WTC11 (cell line): ENCODE results near the gene FLNA. TPM values are rescaled to one million over a fixed set of nuclear protein-coding genes. Genes with fewer than 3 reads are reported as not detected.

Source experiments
- ATAC-seq: fragments of 200-7000 bp; cut with Tn5 transposase; 2 replicates; pipeline ENCODE4 v1.10.0; 2021; ENCODE audit warnings: mild to moderate bottlenecking, moderate library complexity
- CTCF ChIA-PET: fragments of 300-600 bp; sonication (Branson Sonifier 250); formaldehyde crosslinking; loops from one replicate; lab custom pipeline; 2021; ENCODE audit warnings: antibody characterized with exemption; lab: Charles Lee
- POLR2A ChIA-PET: fragments of 350-600 bp; sonication (Branson Sonifier 250); formaldehyde crosslinking; loops from one replicate; lab custom pipeline; 2021; ENCODE audit warnings: antibody characterized with exemption; lab: Charles Lee
- DNase-seq: peaks from one replicate; pipeline ENCODE4 v3.0.0; 2021; ENCODE audit warnings: low spot score
- H3K27ac Mint-ChIP-seq: 2 replicates; pipeline ENCODE4 v1.8.0; 2021; ENCODE audit warnings: mixed read lengths
- H3K27me3 Mint-ChIP-seq: 2 replicates; pipeline ENCODE4 v1.8.0; 2021; ENCODE audit warnings: low read depth, mild to moderate bottlenecking, moderate library complexity, mixed read lengths
- H3K36me3 Mint-ChIP-seq: 2 replicates; pipeline ENCODE4 v1.8.0; 2021; ENCODE audit warnings: mixed read lengths
- H3K4me1 Mint-ChIP-seq: 2 replicates; pipeline ENCODE4 v1.8.0; 2022; ENCODE audit warnings: mixed read lengths
- H3K4me3 Mint-ChIP-seq: 2 replicates; pipeline ENCODE4 v1.8.0; 2021; ENCODE audit warnings: mild to moderate bottlenecking, moderate library complexity, mixed read lengths
- H3K9me3 Mint-ChIP-seq: 2 replicates; pipeline ENCODE4 v1.8.0; 2021; ENCODE audit warnings: mixed read lengths
- EMX1 ChIP-seq: fragments of 250-450 bp; sonication (Bioruptor Pico); IDR thresholded peaks from 2 replicates; pipeline ENCODE4 v1.8.0; 2021; ENCODE audit warnings: mild to moderate bottlenecking
- IRF2 ChIP-seq: sonication (generic); formaldehyde crosslinking; IDR thresholded peaks from 2 replicates; pipeline ENCODE4 v1.8.0; 2022; ENCODE audit warnings: low read depth, missing genetic modification reagents, borderline replicate concordance
- NFATC4 ChIP-seq: fragments of 250-450 bp; sonication (Bioruptor Pico); IDR thresholded peaks from 2 replicates; pipeline ENCODE4 v1.9.0; 2021; ENCODE audit warnings: mild to moderate bottlenecking
- NR1H2 ChIP-seq: sonication (generic); formaldehyde crosslinking; IDR thresholded peaks from 2 replicates; pipeline ENCODE4 v1.9.0; 2021; ENCODE audit warnings: mild to moderate bottlenecking, moderate library complexity, missing genetic modification reagents
- PRRX2 ChIP-seq: fragments of 250-450 bp; sonication (Bioruptor Pico); IDR thresholded peaks from 2 replicates; pipeline ENCODE4 v1.8.0; 2021; ENCODE audit warnings: mild to moderate bottlenecking
- SMAD4 ChIP-seq: sonication (generic); formaldehyde crosslinking; IDR thresholded peaks from 2 replicates; pipeline ENCODE4 v1.8.0; 2022; ENCODE audit warnings: mild to moderate bottlenecking, missing genetic modification reagents
- ZBTB21 ChIP-seq: sonication (generic); formaldehyde crosslinking; IDR thresholded peaks from 2 replicates; pipeline ENCODE4 v1.8.1; 2023; ENCODE audit warnings: mild to moderate bottlenecking, missing genetic modification reagents, borderline replicate concordance
- ZNF138 ChIP-seq: sonication (generic); formaldehyde crosslinking; conservative IDR thresholded peaks from 2 replicates; pipeline ENCODE4 v1.8.1; 2022; ENCODE audit warnings: mild to moderate bottlenecking, moderate library complexity, missing genetic modification reagents
- ZNF232 ChIP-seq: sonication (generic); formaldehyde crosslinking; IDR thresholded peaks from 2 replicates; pipeline ENCODE4 v1.8.0; 2022; ENCODE audit warnings: mild to moderate bottlenecking, missing genetic modification reagents
- ZNF416 ChIP-seq: fragments of 250-450 bp; sonication (Bioruptor Pico); IDR thresholded peaks from 2 replicates; pipeline ENCODE4 v1.9.0; 2021; ENCODE audit warnings: mild to moderate bottlenecking, inconsistent platforms
- ZNF671 ChIP-seq: fragments of 250-450 bp; sonication (Bioruptor Pico); IDR thresholded peaks from 2 replicates; pipeline ENCODE4 v1.8.0; 2021; ENCODE audit warnings: mild to moderate bottlenecking
- total RNA-seq: library from RNA; stranded (reverse); gene quantifications from 3 replicates; pipeline ENCODE4 v1.2.3, GENCODE V29; 2021
- TF ChIP-seq, protein P1 (sequence below): sonication (generic); formaldehyde crosslinking; IDR thresholded peaks from 2 replicates; pipeline ENCODE4 v1.8.1; 2023; ENCODE audit warnings: mild to moderate bottlenecking, missing genetic modification reagents, borderline replicate concordance
- TF ChIP-seq, protein P2 (sequence below): fragments of 250-450 bp; sonication (Bioruptor Pico); IDR thresholded peaks from 2 replicates; pipeline ENCODE4 v1.8.0; 2021; ENCODE audit warnings: mild to moderate bottlenecking
- TF ChIP-seq, protein P3 (sequence below): fragments of 250-450 bp; sonication (Bioruptor Pico); conservative IDR thresholded peaks from 2 replicates; pipeline ENCODE4 v1.9.0; 2021; ENCODE audit warnings: mild to moderate bottlenecking
- TF ChIP-seq, protein P4 (sequence below): fragments of 250-450 bp; sonication (Bioruptor Pico); IDR thresholded peaks from 2 replicates; pipeline ENCODE4 v1.9.0; 2021; ENCODE audit warnings: mild to moderate bottlenecking, borderline replicate concordance
- TF ChIP-seq, protein P5 (sequence below): sonication (generic); formaldehyde crosslinking; conservative IDR thresholded peaks from 2 replicates; pipeline ENCODE4 v1.8.1; 2022; ENCODE audit warnings: mild to moderate bottlenecking, missing genetic modification reagents
- TF ChIP-seq, protein P6 (sequence below): fragments of 250-450 bp; sonication (Bioruptor Pico); IDR thresholded peaks from 2 replicates; pipeline ENCODE4 v1.9.0; 2021; ENCODE audit warnings: mild to moderate bottlenecking
- TF ChIP-seq, protein P7 (sequence below): sonication (generic); formaldehyde crosslinking; IDR thresholded peaks from 2 replicates; pipeline ENCODE4 v1.8.0; 2022; ENCODE audit warnings: mild to moderate bottlenecking, missing genetic modification reagents
- TF ChIP-seq, protein P8 (sequence below): sonication (generic); formaldehyde crosslinking; IDR thresholded peaks from 2 replicates; pipeline ENCODE4 v1.8.1; 2022; ENCODE audit warnings: low read depth, missing genetic modification reagents, borderline replicate concordance

FLNA gene
- total RNA-seq, 1 experiment from 2014 or later, result 1,017 TPM

DNA sequence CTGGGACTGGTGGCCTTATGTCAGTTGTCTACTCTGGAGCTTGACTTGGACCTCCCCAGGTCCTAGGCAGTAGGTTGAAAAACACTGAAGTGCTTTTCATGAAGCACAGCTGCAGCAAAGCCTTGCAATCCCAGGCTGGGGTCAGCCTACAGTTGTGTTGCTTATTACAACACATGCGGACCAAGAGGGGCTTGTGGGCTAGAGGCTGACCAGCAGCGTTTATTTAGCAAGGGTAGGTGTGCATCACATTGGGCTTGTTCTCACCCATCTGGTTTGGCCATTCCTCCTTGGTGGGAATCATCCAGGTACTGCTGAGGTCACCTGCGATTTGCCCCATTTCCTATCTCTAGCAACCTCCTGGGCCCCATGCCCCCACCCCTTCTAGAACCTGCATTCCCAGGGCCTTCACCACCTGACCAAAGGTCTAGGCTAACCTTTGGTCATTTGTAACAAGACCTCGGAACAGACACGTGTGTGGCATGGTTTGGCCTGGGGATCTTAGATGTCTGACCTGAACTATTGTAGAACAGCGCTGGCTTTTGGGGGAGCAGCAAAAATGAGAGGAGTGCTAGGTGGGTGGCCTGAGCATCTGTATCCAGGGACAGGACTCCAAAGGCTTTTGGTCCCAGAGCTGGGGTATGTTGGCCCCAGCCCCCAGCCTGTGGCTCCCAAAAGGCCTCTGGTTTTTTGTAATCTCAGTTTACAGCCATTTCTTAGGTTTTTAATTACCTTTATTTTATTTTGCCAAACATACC lies 26.8 kb upstream of the FLNA start:
- peaks cover 25% of the 10 kb centered on the region for H3K36me3 Mint-ChIP-seq
- H3K4me1 Mint-ChIP-seq, result peaks cover 16% of the 10 kb centered on the region
- ATAC-seq (peak; percentile 31), DNase-seq (no peak)
- peak overlapping the region; percentile 36; the same call in 1 of the 2 replicates for H3K27ac Mint-ChIP-seq
- H3K9me3 Mint-ChIP-seq, result no peaks in the 10 kb centered on the region
- ChIA-PET CTCF (interaction anchor here (1.5 kb wide), 1 partner anchor 28 kb away, joined by 3 read pairs; no protein-coding TSS in a partner anchor), POLR2A (interaction anchor here (1.5 kb wide), 1 partner anchor 28 kb away, joined by 3 read pairs; no protein-coding TSS in a partner anchor)
- H3K4me3 Mint-ChIP-seq, result peak overlapping the region; percentile 34; the same call in 1 of the 2 replicates
- H3K27me3 Mint-ChIP-seq, result no peaks in the 10 kb centered on the region
- TF ChIP-seq EMX1 (peak; percentile 96), NR1H2 (CRISPR knock-in tag) (no peak), ZNF416 (CRISPR knock-in tag) (peak; percentile 87), ZNF138 (CRISPR knock-in tag) (no peak), NFATC4 (CRISPR knock-in tag) (peak; percentile 92), ZNF671 (CRISPR knock-in tag) (peak; percentile 94), SMAD4 (CRISPR knock-in tag) (no peak), IRF2 (CRISPR knock-in tag) (no peak), ZBTB21 (CRISPR knock-in tag) (no peak), PRRX2 (CRISPR knock-in tag) (peak; percentile 95), ZNF232 (CRISPR knock-in tag) (0 out of 2 replicates have a peak, but pooled peaks have one; percentile 36)
- TF ChIP-seq, protein P1, sequence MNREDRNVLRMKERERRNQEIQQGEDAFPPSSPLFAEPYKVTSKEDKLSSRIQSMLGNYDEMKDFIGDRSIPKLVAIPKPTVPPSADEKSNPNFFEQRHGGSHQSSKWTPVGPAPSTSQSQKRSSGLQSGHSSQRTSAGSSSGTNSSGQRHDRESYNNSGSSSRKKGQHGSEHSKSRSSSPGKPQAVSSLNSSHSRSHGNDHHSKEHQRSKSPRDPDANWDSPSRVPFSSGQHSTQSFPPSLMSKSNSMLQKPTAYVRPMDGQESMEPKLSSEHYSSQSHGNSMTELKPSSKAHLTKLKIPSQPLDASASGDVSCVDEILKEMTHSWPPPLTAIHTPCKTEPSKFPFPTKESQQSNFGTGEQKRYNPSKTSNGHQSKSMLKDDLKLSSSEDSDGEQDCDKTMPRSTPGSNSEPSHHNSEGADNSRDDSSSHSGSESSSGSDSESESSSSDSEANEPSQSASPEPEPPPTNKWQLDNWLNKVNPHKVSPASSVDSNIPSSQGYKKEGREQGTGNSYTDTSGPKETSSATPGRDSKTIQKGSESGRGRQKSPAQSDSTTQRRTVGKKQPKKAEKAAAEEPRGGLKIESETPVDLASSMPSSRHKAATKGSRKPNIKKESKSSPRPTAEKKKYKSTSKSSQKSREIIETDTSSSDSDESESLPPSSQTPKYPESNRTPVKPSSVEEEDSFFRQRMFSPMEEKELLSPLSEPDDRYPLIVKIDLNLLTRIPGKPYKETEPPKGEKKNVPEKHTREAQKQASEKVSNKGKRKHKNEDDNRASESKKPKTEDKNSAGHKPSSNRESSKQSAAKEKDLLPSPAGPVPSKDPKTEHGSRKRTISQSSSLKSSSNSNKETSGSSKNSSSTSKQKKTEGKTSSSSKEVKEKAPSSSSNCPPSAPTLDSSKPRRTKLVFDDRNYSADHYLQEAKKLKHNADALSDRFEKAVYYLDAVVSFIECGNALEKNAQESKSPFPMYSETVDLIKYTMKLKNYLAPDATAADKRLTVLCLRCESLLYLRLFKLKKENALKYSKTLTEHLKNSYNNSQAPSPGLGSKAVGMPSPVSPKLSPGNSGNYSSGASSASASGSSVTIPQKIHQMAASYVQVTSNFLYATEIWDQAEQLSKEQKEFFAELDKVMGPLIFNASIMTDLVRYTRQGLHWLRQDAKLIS (CRISPR knock-in tag), result no peak
- TF ChIP-seq, protein P2, sequence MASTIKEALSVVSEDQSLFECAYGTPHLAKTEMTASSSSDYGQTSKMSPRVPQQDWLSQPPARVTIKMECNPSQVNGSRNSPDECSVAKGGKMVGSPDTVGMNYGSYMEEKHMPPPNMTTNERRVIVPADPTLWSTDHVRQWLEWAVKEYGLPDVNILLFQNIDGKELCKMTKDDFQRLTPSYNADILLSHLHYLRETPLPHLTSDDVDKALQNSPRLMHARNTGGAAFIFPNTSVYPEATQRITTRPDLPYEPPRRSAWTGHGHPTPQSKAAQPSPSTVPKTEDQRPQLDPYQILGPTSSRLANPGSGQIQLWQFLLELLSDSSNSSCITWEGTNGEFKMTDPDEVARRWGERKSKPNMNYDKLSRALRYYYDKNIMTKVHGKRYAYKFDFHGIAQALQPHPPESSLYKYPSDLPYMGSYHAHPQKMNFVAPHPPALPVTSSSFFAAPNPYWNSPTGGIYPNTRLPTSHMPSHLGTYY, result peak; percentile 91
- TF ChIP-seq, protein P3, sequence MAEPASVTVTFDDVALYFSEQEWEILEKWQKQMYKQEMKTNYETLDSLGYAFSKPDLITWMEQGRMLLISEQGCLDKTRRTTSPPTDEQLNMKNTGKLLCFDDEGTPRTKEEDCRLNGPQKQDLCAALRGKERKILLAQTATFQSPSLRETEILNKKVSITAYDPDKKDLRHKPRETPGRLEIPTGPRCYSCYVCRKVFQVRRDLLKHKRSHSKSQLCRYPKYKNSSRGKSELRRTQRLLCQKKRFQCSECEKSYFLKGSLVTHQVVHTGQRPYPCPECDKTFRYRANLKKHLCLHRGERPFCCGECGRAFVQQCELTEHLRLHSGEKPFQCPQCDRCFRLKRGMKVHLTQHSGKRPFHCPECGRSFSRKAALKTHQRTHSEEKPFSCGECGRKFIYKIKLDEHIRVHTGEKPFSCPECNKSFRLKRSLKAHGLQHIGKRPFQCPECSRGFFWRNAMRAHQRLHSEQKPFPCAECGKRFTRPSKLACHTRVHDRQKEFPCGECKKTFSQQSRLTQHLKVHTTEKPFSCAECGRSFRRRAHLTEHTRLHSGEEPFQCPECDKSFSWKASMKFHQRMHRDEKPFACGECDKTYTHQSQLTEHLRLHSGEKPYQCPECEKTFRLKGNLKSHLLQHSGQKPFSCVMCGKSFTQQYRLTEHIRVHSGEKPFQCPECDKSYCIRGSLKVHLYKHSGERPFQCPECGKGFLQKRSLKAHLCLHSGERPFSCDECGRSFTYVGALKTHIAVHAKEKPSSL (CRISPR knock-in tag), result peak; percentile 94
- TF ChIP-seq, protein P4, sequence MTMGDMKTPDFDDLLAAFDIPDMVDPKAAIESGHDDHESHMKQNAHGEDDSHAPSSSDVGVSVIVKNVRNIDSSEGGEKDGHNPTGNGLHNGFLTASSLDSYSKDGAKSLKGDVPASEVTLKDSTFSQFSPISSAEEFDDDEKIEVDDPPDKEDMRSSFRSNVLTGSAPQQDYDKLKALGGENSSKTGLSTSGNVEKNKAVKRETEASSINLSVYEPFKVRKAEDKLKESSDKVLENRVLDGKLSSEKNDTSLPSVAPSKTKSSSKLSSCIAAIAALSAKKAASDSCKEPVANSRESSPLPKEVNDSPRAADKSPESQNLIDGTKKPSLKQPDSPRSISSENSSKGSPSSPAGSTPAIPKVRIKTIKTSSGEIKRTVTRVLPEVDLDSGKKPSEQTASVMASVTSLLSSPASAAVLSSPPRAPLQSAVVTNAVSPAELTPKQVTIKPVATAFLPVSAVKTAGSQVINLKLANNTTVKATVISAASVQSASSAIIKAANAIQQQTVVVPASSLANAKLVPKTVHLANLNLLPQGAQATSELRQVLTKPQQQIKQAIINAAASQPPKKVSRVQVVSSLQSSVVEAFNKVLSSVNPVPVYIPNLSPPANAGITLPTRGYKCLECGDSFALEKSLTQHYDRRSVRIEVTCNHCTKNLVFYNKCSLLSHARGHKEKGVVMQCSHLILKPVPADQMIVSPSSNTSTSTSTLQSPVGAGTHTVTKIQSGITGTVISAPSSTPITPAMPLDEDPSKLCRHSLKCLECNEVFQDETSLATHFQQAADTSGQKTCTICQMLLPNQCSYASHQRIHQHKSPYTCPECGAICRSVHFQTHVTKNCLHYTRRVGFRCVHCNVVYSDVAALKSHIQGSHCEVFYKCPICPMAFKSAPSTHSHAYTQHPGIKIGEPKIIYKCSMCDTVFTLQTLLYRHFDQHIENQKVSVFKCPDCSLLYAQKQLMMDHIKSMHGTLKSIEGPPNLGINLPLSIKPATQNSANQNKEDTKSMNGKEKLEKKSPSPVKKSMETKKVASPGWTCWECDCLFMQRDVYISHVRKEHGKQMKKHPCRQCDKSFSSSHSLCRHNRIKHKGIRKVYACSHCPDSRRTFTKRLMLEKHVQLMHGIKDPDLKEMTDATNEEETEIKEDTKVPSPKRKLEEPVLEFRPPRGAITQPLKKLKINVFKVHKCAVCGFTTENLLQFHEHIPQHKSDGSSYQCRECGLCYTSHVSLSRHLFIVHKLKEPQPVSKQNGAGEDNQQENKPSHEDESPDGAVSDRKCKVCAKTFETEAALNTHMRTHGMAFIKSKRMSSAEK (CRISPR knock-in tag), result peak; percentile 91
- TF ChIP-seq, protein P5, sequence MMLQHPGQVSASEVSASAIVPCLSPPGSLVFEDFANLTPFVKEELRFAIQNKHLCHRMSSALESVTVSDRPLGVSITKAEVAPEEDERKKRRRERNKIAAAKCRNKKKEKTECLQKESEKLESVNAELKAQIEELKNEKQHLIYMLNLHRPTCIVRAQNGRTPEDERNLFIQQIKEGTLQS (CRISPR knock-in tag), result 0 out of 2 replicates have a peak, but pooled peaks have one; percentile 40
- TF ChIP-seq, protein P6, sequence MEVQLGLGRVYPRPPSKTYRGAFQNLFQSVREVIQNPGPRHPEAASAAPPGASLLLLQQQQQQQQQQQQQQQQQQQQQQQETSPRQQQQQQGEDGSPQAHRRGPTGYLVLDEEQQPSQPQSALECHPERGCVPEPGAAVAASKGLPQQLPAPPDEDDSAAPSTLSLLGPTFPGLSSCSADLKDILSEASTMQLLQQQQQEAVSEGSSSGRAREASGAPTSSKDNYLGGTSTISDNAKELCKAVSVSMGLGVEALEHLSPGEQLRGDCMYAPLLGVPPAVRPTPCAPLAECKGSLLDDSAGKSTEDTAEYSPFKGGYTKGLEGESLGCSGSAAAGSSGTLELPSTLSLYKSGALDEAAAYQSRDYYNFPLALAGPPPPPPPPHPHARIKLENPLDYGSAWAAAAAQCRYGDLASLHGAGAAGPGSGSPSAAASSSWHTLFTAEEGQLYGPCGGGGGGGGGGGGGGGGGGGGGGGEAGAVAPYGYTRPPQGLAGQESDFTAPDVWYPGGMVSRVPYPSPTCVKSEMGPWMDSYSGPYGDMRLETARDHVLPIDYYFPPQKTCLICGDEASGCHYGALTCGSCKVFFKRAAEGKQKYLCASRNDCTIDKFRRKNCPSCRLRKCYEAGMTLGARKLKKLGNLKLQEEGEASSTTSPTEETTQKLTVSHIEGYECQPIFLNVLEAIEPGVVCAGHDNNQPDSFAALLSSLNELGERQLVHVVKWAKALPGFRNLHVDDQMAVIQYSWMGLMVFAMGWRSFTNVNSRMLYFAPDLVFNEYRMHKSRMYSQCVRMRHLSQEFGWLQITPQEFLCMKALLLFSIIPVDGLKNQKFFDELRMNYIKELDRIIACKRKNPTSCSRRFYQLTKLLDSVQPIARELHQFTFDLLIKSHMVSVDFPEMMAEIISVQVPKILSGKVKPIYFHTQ, result peak; percentile 88
- TF ChIP-seq, protein P7, sequence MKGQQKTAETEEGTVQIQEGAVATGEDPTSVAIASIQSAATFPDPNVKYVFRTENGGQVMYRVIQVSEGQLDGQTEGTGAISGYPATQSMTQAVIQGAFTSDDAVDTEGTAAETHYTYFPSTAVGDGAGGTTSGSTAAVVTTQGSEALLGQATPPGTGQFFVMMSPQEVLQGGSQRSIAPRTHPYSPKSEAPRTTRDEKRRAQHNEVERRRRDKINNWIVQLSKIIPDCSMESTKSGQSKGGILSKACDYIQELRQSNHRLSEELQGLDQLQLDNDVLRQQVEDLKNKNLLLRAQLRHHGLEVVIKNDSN, result no peak
- TF ChIP-seq, protein P8, sequence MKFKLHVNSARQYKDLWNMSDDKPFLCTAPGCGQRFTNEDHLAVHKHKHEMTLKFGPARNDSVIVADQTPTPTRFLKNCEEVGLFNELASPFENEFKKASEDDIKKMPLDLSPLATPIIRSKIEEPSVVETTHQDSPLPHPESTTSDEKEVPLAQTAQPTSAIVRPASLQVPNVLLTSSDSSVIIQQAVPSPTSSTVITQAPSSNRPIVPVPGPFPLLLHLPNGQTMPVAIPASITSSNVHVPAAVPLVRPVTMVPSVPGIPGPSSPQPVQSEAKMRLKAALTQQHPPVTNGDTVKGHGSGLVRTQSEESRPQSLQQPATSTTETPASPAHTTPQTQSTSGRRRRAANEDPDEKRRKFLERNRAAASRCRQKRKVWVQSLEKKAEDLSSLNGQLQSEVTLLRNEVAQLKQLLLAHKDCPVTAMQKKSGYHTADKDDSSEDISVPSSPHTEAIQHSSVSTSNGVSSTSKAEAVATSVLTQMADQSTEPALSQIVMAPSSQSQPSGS (CRISPR knock-in tag), result 0 out of 2 replicates have a peak, but pooled peaks have one; percentile 37
